ENCODE data around the gene SLC6A1. TPM values are rescaled to one million over a fixed set of nuclear protein-coding genes. Genes with fewer than 3 reads are reported as not detected.

The SLC6A1 gene
- total and polyA plus RNA-seq, 2 of the 8 experiments (the other 6 are each of a cell fraction or from before 2014, with no cell fraction given): 0.30 to 0.63 TPM

GRCh38 chr3:11085093-11085840, 92.7 kb downstream of the SLC6A1 start:
- no peak for FAIRE-seq
- no peak overlapping the region for H2BK5ac ChIP-seq (ENCODE audit: low read depth, low read length)
- H3K27me3 ChIP-seq (replicated peaks in 1 of 4; ENCODE audit: control insufficient read depth in 3 of 4, extremely low read depth in 1 of 4, insufficient read depth in 3 of 4, low read length in 3 of 4): no peaks in the 10 kb centered on the region
- H3K9me3 ChIP-seq (ENCODE audit: insufficient read depth in 2 of 2, low read depth in 1 of 2, low read length in 1 of 2): no peaks in the 10 kb centered on the region
- no peak overlapping the region for H2BK120ac ChIP-seq (replicated peaks; ENCODE audit: low read depth, low read length)
- no peak overlapping the region for H3K27ac ChIP-seq (ENCODE audit: low read depth, low read length)
- no peaks in the 10 kb centered on the region for H4K20me1 ChIP-seq (replicated peaks in 1 of 2; ENCODE audit: control insufficient read depth in 1 of 2, insufficient read depth in 2 of 2, low read length in 2 of 2)
- H2BK15ac ChIP-seq (ENCODE audit: low read length): no peak overlapping the region
- H4K5ac ChIP-seq (ENCODE audit: insufficient read length, low read depth, low read length): no peak overlapping the region
- no peaks in the 10 kb centered on the region for H3K4me1 ChIP-seq (replicated peaks in 1 of 4; ENCODE audit: control insufficient read depth in 3 of 4, insufficient read depth in 4 of 4, low read length in 3 of 4)
- no peak overlapping the region for H4K91ac ChIP-seq (replicated peaks; ENCODE audit: insufficient read length, low read length)
- 91% methylated on average over 9 of the region's 10 CpGs; no CpG with 5 or more reads in 1 of the 2 experiments for WGBS, 2 experiments (ENCODE audit: extremely low coverage in 1 of 2, insufficient coverage in 1 of 2, insufficient read length in 1 of 2, insufficient replicate concordance in 2 of 2, low coverage in 1 of 2, low lambda C conversion rate in 2 of 2, missing lambda C conversion rate in 1 of 2)
- no peak overlapping the region for H2BK12ac ChIP-seq (ENCODE audit: low read depth, low read length)
- no peak overlapping the region for H2BK20ac ChIP-seq (ENCODE audit: low read length)
- H3K23me2 ChIP-seq (ENCODE audit: low read depth, low read length): no peaks in the 10 kb centered on the region
- ChIA-PET POLR2A (ENCODE audit: partially characterized antibody) (no interaction called here), CTCF (ENCODE audit: partially characterized antibody) (interaction anchor here (0.8 to 1.4 kb wide), 2 partner anchors 11 to 24 kb away, joined by 3 to 5 read pairs; no protein-coding TSS in a partner anchor)
- no peak overlapping the region for H3K4me2 ChIP-seq (ENCODE audit: insufficient read depth in 1 of 2, low read depth in 2 of 2, low read length in 2 of 2)
- no peaks in the 10 kb centered on the region for H3K79me2 ChIP-seq (ENCODE audit: control insufficient read depth in 1 of 2, insufficient read depth in 2 of 2, low read length in 2 of 2)
- no peak overlapping the region for H3K4ac ChIP-seq (replicated peaks; ENCODE audit: insufficient read length, low read depth, low read length)
- no peak overlapping the region for H3K18ac ChIP-seq (ENCODE audit: extremely low read depth, low read length)
- no peak overlapping the region for H3K56ac ChIP-seq (replicated peaks; ENCODE audit: insufficient read length, low read depth, low read length)
- no peak overlapping the region for H3K14ac ChIP-seq (ENCODE audit: insufficient read length)
- DNase-seq (ENCODE audit: low read depth in 1 of 2, low spot score in 2 of 2): no peak
- H3K4me3 ChIP-seq (ENCODE audit: extremely low read depth in 1 of 4, insufficient read depth in 2 of 4, low read depth in 3 of 4, low read length in 4 of 4): no peak overlapping the region
- no peak overlapping the region for H2AK5ac ChIP-seq (ENCODE audit: low read depth, low read length)
- no peak overlapping the region for H4K8ac ChIP-seq (ENCODE audit: extremely low read depth, insufficient read depth, low read length)
- no peak overlapping the region for H2AFZ ChIP-seq (ENCODE audit: low read length)
- no peak overlapping the region for H3K23ac ChIP-seq (ENCODE audit: insufficient read length)
- no peaks in the 10 kb centered on the region for H3K36me3 ChIP-seq (ENCODE audit: control insufficient read depth in 2 of 4, insufficient read depth in 4 of 4, low read length in 3 of 4)
- H3K9ac ChIP-seq (replicated peaks in 1 of 4; ENCODE audit: extremely low read depth in 1 of 4, low read depth in 3 of 4, low read length in 3 of 4): no peak overlapping the region
- no peaks in the 10 kb centered on the region for H3K79me1 ChIP-seq (ENCODE audit: low read depth, low read length)
- no peak for TF ChIP-seq KDM4A (IDR thresholded peaks at IDR 0.05; ENCODE audit: low read depth, low read length, severe bottlenecking)
- TF ChIP-seq POLR2AphosphoS5 (IDR thresholded peaks at IDR 0.05; ENCODE audit: low read depth, low read length): no peak
- TF ChIP-seq JUN (IDR thresholded peaks at IDR 0.05; ENCODE audit: low read depth, low read length): no peak
- no peak for TF ChIP-seq PHF8 (conservative IDR thresholded peaks at IDR 0.05; ENCODE audit: low read depth, low read length)
- TF ChIP-seq FOSL1 (IDR thresholded peaks at IDR 0.05; ENCODE audit: insufficient read depth, low read depth, low read length): no peak
- no peak for TF ChIP-seq TAF7 (optimal IDR thresholded peaks at IDR 0.05; ENCODE audit: borderline replicate concordance, low read depth, low read length)
- TF ChIP-seq EP300 (IDR thresholded peaks at IDR 0.05; ENCODE audit: borderline replicate concordance in 1 of 2, low read depth in 2 of 2, low read length in 2 of 2): no peak

Data from H1 (cell line).